ENCODE measurements around the gene H3-3A.

DNA sequence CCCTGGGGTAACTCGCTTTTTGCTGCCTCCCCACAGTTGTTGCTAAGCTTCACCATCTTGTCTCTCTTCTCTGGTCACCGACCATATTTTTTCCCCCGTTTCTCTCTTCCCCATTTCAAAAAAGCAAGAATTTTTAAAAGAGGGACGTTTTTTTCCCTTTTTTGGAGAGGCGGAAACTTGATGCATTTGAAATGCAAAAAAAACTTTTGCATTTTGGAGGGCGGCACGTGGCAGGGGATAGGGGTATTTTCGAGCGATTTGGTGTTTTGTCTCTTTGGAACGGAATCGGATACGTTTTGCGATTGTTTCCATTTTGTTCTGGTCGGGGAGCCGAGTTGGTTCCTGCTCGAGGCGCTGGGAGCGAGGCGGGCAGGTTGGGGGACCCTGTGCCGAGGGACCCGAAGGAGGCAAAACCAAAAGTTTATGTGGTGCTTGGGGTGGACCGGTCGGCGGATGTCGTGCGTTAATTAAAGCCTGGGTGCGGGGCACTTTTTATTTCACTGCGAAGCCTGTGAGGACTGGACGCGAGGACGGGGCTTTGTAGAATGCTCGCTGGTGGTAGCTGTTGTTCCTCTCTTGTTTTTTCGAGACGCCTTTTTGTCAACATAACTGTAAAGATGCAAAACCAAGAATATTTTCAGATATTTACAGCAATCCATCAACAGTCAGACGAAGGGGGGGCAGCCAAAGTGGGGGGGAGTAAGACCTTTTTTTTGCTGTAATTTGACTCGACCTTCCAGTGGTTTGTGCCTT lies 884 bp downstream of the H3-3A start:
- TF ChIP-seq ARID4B (CRISPR knock-in tag; IDR thresholded peaks at IDR 0.05; ENCODE audit: borderline replicate concordance) (no peak), CTCF (IDR thresholded peaks at IDR 0.05) (no peak), E2F1 (CRISPR knock-in tag; IDR thresholded peaks at IDR 0.05) (no peak), CBFB (CRISPR knock-in tag; IDR thresholded peaks at IDR 0.05; ENCODE audit: low read depth) (no peak), FOXK1 (CRISPR knock-in tag; IDR thresholded peaks at IDR 0.05) (no peak), TEAD4 (CRISPR knock-in tag; IDR thresholded peaks at IDR 0.05) (no peak), MAX (CRISPR knock-in tag; IDR thresholded peaks at IDR 0.05) (no peak; the same call in 1 of the 2 replicates), ZNF671 (CRISPR knock-in tag; IDR thresholded peaks at IDR 0.05) (no peak; the same call in 1 of the 2 replicates), NR2C2 (CRISPR knock-in tag; IDR thresholded peaks at IDR 0.05) (no peak), ELF4 (CRISPR knock-in tag; IDR thresholded peaks at IDR 0.05; ENCODE audit: low read depth) (no peak)
- TF ChIP-seq, protein P1, sequence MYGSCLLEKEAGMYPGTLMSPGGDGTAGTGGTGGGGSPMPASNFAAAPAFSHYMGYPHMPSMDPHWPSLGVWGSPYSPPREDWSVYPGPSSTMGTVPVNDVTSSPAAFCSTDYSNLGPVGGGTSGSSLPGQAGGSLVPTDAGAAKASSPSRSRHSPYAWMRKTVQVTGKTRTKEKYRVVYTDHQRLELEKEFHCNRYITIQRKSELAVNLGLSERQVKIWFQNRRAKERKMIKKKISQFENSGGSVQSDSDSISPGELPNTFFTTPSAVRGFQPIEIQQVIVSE (CRISPR knock-in tag; IDR thresholded peaks at IDR 0.05; ENCODE audit: borderline replicate concordance) = no peak
- TF ChIP-seq, protein P2, sequence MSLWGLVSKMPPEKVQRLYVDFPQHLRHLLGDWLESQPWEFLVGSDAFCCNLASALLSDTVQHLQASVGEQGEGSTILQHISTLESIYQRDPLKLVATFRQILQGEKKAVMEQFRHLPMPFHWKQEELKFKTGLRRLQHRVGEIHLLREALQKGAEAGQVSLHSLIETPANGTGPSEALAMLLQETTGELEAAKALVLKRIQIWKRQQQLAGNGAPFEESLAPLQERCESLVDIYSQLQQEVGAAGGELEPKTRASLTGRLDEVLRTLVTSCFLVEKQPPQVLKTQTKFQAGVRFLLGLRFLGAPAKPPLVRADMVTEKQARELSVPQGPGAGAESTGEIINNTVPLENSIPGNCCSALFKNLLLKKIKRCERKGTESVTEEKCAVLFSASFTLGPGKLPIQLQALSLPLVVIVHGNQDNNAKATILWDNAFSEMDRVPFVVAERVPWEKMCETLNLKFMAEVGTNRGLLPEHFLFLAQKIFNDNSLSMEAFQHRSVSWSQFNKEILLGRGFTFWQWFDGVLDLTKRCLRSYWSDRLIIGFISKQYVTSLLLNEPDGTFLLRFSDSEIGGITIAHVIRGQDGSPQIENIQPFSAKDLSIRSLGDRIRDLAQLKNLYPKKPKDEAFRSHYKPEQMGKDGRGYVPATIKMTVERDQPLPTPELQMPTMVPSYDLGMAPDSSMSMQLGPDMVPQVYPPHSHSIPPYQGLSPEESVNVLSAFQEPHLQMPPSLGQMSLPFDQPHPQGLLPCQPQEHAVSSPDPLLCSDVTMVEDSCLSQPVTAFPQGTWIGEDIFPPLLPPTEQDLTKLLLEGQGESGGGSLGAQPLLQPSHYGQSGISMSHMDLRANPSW (CRISPR knock-in tag; conservative IDR thresholded peaks at IDR 0.05; ENCODE audit: low read depth) = no peak

Measured in WTC11 (cell line).